ENCODE measurements around the gene GPR50. TPM values are rescaled to one million over a fixed set of nuclear protein-coding genes. Genes with fewer than 3 reads are reported as not detected.

The GPR50 gene
- total RNA-seq, 1 experiment from 2014 or later, result not detected

DNA sequence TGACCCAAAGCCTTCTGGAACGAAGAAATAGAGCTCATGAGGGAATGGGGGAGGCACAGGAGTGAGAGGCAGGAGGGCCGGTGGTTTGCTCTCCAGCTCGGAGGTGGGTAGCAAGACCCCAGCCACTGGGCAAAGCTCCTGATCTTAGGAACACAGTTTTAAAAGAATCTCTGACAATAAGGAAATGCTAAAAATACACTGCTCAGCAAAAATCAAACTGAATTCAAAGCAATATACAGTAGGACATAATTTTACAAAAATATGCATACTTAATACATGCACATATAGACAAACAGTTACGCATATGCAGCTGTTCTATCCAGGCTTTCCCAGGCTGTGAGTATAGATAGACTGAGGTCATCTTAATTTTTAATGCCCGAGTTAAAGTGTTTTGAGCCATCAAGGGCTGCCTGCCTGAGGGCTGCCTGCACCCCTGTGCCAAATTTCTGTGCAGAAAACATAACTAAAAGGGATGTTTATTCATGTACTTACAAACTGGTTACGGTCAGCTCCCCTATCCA is 6.9 kb downstream of the GPR50 start (continued):
- TF ChIP-seq YY1 (IDR thresholded peaks at IDR 0.05; ENCODE audit: extremely low read depth, insufficient replicate concordance, low read depth, low read length), result no peak
- no peak for TF ChIP-seq ZNF274 (IDR thresholded peaks at IDR 0.05; ENCODE audit: low read depth, low read length)
- no peak for TF ChIP-seq FOSL1 (IDR thresholded peaks at IDR 0.05; ENCODE audit: low read depth)

DNA sequence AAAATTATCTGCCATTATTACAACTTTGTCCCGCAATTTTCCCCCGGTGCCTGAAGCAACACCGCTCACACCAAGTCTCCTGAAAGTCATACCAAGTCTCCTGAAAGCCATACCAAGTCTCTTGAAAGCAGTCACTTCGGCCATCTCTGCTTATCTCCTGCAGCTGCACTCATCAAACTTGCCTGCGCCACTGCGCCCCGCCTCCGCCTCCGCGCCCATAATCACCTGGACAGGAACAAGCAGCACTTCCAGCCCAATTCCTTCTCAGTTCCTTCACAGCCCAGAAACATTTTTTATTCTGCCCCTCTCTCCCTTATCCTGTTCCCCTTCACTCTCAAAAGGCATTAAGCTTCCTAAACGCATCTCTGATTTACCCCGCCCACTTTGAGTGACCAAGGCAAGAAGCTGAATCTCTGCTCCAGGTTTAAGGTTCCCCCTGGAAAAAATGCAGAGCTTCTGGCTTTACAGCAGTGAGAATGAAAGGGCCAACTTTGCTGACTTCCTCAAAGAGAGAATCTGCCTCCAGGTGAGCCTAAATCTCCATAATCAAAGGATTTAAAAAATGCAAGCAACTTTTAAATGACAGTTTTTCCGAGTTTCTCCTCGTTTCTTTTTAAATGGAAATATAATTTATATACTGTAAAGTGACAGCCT is 7.7 kb downstream of the GPR50 start:
- Histone ChIP-seq H3K9me2 (ENCODE audit: insufficient read depth) (no peaks in the 10 kb centered on the region), H4K20me1 (ENCODE audit: insufficient read depth) (no peaks in the 10 kb centered on the region), H3K9me3 (ENCODE audit: control insufficient read depth in 1 of 2, insufficient read depth in 1 of 2, low read depth in 1 of 2, low read length in 2 of 2) (no peaks in the 10 kb centered on the region), H2AFZ (ENCODE audit: low read depth, low read length, poor library complexity, severe bottlenecking) (no peak overlapping the region), H3K4me1 (ENCODE audit: control insufficient read depth in 1 of 2, insufficient read depth in 2 of 2, low read length in 2 of 2) (no peaks in the 10 kb centered on the region), H3K9ac (ENCODE audit: low read length) (no peak overlapping the region), H3K4me3 (replicated peaks in 1 of 2; ENCODE audit: low read depth in 1 of 2, low read length in 2 of 2) (no peak overlapping the region), H3K79me2 (ENCODE audit: insufficient read depth, low read length) (no peaks in the 10 kb centered on the region), H3K27me3 (ENCODE audit: insufficient read depth, low read length) (no peaks in the 10 kb centered on the region), H3K36me3 (ENCODE audit: control insufficient read depth in 1 of 2, insufficient read depth in 2 of 2, low read length in 2 of 2) (no peaks in the 10 kb centered on the region), H3K4me2 (ENCODE audit: low read length) (no peak overlapping the region), H3K27ac (ENCODE audit: low read depth, low read length) (no peak overlapping the region)
- ATAC-seq (no peak), DNase-seq (ENCODE audit: low read depth, low spot score) (no peak)
- POLR2A ChIA-PET, result no interaction called here
- TF ChIP-seq POLR2A (IDR thresholded peaks at IDR 0.05; ENCODE audit: borderline replicate concordance, extremely low read depth, insufficient read depth, insufficient read length) (no peak), CEBPB (IDR thresholded peaks at IDR 0.05; ENCODE audit: low read depth) (no peak), YY1 (IDR thresholded peaks at IDR 0.05; ENCODE audit: extremely low read depth, insufficient replicate concordance, low read depth, low read length) (no peak), EGR1 (IDR thresholded peaks at IDR 0.05; ENCODE audit: low read depth) (no peak), CBX3 (IDR thresholded peaks at IDR 0.05; ENCODE audit: low read depth) (no peak), FOSL1 (IDR thresholded peaks at IDR 0.05; ENCODE audit: low read depth) (no peak), EZH2phosphoT487 (IDR thresholded peaks at IDR 0.05; ENCODE audit: borderline replicate concordance) (no peak), EZH2 (IDR thresholded peaks at IDR 0.05) (no peak), SRF (IDR thresholded peaks at IDR 0.05; ENCODE audit: low read depth) (no peak), JUND (IDR thresholded peaks at IDR 0.05) (no peak), POLR2AphosphoS5 (IDR thresholded peaks at IDR 0.05; ENCODE audit: low read depth, low read length) (no peak), TCF7L2 (IDR thresholded peaks at IDR 0.05; ENCODE audit: borderline replicate concordance, extremely low read depth, insufficient read depth, insufficient read length) (no peak), SP1 (IDR thresholded peaks at IDR 0.05; ENCODE audit: low read depth) (no peak), ZNF274 (IDR thresholded peaks at IDR 0.05; ENCODE audit: low read depth, low read length) (no peak), ZFX (IDR thresholded peaks at IDR 0.05) (no peak), SIN3A (IDR thresholded peaks at IDR 0.05; ENCODE audit: low read depth) (no peak)
- TF ChIP-seq, protein P1, sequence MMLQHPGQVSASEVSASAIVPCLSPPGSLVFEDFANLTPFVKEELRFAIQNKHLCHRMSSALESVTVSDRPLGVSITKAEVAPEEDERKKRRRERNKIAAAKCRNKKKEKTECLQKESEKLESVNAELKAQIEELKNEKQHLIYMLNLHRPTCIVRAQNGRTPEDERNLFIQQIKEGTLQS (IDR thresholded peaks at IDR 0.05), result no peak
- TF ChIP-seq, protein P2, sequence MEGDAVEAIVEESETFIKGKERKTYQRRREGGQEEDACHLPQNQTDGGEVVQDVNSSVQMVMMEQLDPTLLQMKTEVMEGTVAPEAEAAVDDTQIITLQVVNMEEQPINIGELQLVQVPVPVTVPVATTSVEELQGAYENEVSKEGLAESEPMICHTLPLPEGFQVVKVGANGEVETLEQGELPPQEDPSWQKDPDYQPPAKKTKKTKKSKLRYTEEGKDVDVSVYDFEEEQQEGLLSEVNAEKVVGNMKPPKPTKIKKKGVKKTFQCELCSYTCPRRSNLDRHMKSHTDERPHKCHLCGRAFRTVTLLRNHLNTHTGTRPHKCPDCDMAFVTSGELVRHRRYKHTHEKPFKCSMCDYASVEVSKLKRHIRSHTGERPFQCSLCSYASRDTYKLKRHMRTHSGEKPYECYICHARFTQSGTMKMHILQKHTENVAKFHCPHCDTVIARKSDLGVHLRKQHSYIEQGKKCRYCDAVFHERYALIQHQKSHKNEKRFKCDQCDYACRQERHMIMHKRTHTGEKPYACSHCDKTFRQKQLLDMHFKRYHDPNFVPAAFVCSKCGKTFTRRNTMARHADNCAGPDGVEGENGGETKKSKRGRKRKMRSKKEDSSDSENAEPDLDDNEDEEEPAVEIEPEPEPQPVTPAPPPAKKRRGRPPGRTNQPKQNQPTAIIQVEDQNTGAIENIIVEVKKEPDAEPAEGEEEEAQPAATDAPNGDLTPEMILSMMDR (IDR thresholded peaks at IDR 0.05 in 2 of 3, conservative IDR thresholded peaks at IDR 0.05 in 1 of 3; ENCODE audit: borderline replicate concordance in 1 of 3, insufficient read depth in 1 of 3, low read depth in 2 of 3, low read length in 2 of 3), result no peak
- TF ChIP-seq, protein P3, sequence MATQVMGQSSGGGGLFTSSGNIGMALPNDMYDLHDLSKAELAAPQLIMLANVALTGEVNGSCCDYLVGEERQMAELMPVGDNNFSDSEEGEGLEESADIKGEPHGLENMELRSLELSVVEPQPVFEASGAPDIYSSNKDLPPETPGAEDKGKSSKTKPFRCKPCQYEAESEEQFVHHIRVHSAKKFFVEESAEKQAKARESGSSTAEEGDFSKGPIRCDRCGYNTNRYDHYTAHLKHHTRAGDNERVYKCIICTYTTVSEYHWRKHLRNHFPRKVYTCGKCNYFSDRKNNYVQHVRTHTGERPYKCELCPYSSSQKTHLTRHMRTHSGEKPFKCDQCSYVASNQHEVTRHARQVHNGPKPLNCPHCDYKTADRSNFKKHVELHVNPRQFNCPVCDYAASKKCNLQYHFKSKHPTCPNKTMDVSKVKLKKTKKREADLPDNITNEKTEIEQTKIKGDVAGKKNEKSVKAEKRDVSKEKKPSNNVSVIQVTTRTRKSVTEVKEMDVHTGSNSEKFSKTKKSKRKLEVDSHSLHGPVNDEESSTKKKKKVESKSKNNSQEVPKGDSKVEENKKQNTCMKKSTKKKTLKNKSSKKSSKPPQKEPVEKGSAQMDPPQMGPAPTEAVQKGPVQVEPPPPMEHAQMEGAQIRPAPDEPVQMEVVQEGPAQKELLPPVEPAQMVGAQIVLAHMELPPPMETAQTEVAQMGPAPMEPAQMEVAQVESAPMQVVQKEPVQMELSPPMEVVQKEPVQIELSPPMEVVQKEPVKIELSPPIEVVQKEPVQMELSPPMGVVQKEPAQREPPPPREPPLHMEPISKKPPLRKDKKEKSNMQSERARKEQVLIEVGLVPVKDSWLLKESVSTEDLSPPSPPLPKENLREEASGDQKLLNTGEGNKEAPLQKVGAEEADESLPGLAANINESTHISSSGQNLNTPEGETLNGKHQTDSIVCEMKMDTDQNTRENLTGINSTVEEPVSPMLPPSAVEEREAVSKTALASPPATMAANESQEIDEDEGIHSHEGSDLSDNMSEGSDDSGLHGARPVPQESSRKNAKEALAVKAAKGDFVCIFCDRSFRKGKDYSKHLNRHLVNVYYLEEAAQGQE (IDR thresholded peaks at IDR 0.05; ENCODE audit: low read depth), result no peak
- TF ChIP-seq, protein P4, sequence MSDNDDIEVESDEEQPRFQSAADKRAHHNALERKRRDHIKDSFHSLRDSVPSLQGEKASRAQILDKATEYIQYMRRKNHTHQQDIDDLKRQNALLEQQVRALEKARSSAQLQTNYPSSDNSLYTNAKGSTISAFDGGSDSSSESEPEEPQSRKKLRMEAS (IDR thresholded peaks at IDR 0.05), result no peak
- CTCF ChIA-PET, result no interaction called here
- no TSS peak for BruUV-seq (replicated peaks)
- RAD21 ChIA-PET (ENCODE audit: low non-redundant PET in 1 of 2, low total read pairs in 2 of 2, uncharacterized antibody in 2 of 2, unreplicated experiment in 2 of 2), result no interaction called here
- intact Hi-C loops (cut with micrococcal nuclease), result no loop called here

All from HCT116 (cell line).